Muscle layer of duodenum (tissue), 2 donors: ENCODE data around the gene EMSY.
"Not testable (repeated sequence)": the region's sequence is repeated elsewhere in the genome, so short reads cannot be mapped to it uniquely, and the experiment has no call there.

Experiments used
- H3K27ac ChIP-seq: one replicate; pipeline ENCODE4 v1.7.0; 2013; ENCODE audit warnings: mild to moderate bottlenecking, low read length
- H3K27me3 ChIP-seq: one replicate; pipeline ENCODE4 v1.7.0; 2013; ENCODE audit warnings: low read depth, mild to moderate bottlenecking, control low read depth, low read length
- H3K36me3 ChIP-seq, 2 donors: one replicate each; pipeline ENCODE4 v1.7.0; 2013; ENCODE audit warnings: low read length in 2 of 2, control low read depth in 1 of 2, mild to moderate bottlenecking in 1 of 2; ENCODE audit not compliant: insufficient read depth in 2 of 2, control insufficient read depth in 1 of 2
- H3K4me1 ChIP-seq, 2 donors: one replicate each; pipeline ENCODE4 v1.7.0; 2013; ENCODE audit warnings: low read length in 2 of 2, mild to moderate bottlenecking in 2 of 2, control low read depth in 1 of 2, moderate library complexity in 1 of 2; ENCODE audit not compliant: insufficient read depth in 2 of 2, control insufficient read depth in 1 of 2
- H3K4me3 ChIP-seq, 2 donors: one replicate each; pipeline ENCODE4 v1.7.0; 2013; ENCODE audit warnings: low read length in 2 of 2, low read depth in 1 of 2, mild to moderate bottlenecking in 1 of 2
- H3K9me3 ChIP-seq, 2 donors: one replicate each; pipeline ENCODE4 v1.7.0; 2013; ENCODE audit warnings: low read length in 2 of 2, control low read depth in 1 of 2, mild to moderate bottlenecking in 1 of 2; ENCODE audit not compliant: control insufficient read depth in 1 of 2
- donor health status: healthy.

Gene EMSY

DNA sequence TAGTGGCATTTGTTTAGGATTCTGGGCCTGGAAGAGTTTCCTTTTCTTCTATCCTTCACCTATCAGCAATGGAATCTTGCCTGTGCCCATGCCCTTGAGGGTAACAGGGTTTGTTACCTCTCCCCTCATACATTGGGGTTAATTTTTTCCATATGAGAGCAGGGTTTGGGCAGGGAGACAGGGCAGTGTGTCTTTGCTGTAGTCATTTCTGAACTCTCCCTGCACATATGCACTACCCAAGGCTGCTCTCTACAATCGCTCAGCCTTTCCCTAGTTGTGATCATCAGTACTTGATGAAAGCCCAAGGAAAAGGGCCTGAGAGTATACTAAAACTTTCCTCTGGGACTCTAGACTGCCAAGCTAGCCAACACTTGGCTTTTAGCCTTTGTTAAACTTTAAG lies 130.1 kb downstream of the EMSY start:
- H3K9me3 ChIP-seq: peaks cover 0 to 3% of the 10 kb centered on the region in 2 donors
- H3K27ac ChIP-seq: no peak overlapping the region
- peaks cover 5 to 20% of the 10 kb centered on the region in 2 donors for H3K4me1 ChIP-seq
- H3K27me3 ChIP-seq: no peaks in the 10 kb centered on the region
- H3K4me3 ChIP-seq: no peak overlapping the region
- no peaks in the 10 kb centered on the region for H3K36me3 ChIP-seq

- Histone ChIP-seq H3K27me3 (no peaks in the 10 kb centered on the region), H3K4me3 (no peak overlapping the region), H3K36me3 (no peaks in the 10 kb centered on the region), H3K27ac (peak overlapping the region; percentile 33), H3K4me1 (peaks cover 5 to 20% of the 10 kb centered on the region in 2 donors), H3K9me3 (no peaks in the 10 kb centered on the region)
These were observed 132.6 kb downstream of the EMSY start for GRCh38 chr11:76577226-76577920.

DNA sequence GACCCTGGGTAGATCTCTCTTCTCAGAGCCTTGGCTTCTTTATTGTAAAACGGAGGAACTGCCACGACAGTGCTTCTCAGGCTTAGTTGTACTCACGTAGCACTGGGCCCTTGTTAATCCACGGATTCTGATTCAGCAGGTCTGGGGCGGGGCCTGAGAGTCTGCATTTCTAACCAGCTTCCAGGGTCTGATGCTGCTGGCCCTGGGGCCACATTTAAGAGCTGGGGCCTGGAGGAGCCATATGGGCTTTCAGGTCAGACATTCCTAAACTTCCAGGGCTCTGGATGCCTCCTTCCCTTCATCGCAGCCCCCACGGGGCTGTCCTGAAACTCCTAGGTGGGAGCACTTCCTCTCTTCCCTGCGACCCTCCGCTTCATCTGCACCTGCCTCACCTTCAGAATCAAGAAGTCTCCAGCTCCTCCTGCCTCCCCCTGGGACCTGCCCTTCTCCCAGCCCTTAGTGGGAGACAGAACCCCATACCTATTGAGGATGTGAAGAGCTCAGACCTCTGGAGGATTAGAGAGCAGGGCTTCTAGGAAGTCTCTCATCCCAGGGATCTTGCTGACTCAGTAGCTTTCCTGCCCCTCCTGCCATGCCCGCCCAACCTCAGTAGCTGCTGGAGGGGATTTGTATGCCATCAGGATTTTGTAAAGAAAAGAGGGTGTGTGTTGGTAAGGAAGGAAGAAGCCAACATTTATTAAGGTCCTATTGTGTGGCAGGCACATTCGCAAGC lies 133.3 kb downstream of the EMSY start:
- Histone ChIP-seq H3K27ac (peak overlapping the region; percentile 33), H3K4me3 (no peak overlapping the region), H3K4me1 (peaks cover 5 to 20% of the 10 kb centered on the region in 2 donors)

DNA sequence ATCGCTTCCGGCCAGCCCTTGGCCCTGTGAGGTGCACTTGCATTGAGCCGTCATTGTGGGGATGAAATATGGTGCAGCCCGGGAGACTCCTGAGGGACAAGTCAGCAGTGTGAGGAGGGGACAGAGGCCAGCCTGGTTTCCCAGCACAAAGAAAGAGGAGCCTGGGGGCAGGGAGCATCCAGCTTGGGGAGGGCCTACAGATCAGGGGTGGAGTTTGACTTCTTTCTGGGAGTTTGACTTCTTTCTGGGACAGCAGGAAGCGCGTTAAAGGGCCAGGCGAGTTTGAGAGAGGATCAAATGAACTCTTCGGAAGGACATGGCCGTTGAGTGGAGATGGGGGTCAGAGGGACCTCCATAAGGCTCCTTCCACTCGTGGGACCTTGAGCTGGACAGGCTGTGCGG lies 133.8 kb downstream of the EMSY start:
- Histone ChIP-seq H3K27me3 (no peaks in the 10 kb centered on the region), H3K4me3 (no peak overlapping the region), H3K9me3 (no peaks in the 10 kb centered on the region), H3K27ac (peak overlapping the region; percentile 32), H3K36me3 (no peaks in the 10 kb centered on the region), H3K4me1 (peaks cover 5 to 20% of the 10 kb centered on the region in 2 donors)

More for the DNA sequence above, 133.3 kb downstream of the EMSY start:
- H3K36me3 ChIP-seq: no peaks in the 10 kb centered on the region
- no peaks in the 10 kb centered on the region for H3K9me3 ChIP-seq
- H3K27me3 ChIP-seq: no peaks in the 10 kb centered on the region

- H3K4me1 ChIP-seq: peaks cover 5 to 20% of the 10 kb centered on the region in 2 donors
- H3K36me3 ChIP-seq: no peaks in the 10 kb centered on the region
- no peak overlapping the region for H3K4me3 ChIP-seq
- no peaks in the 10 kb centered on the region for H3K9me3 ChIP-seq
- peak overlapping the region; percentile 56 for H3K27ac ChIP-seq
- no peaks in the 10 kb centered on the region for H3K27me3 ChIP-seq
These were observed 134.4 kb downstream of the EMSY start for GRCh38 chr11:76579056-76579751.

- H3K27ac ChIP-seq: peak overlapping the region; percentile 56
- no peaks in the 10 kb centered on the region for H3K36me3 ChIP-seq
- H3K4me1 ChIP-seq: peaks cover 5 to 20% of the 10 kb centered on the region in 2 donors
- H3K27me3 ChIP-seq: no peaks in the 10 kb centered on the region
- no peaks in the 10 kb centered on the region for H3K9me3 ChIP-seq
- H3K4me3 ChIP-seq: no peak overlapping the region
These were observed 134.9 kb downstream of the EMSY start for GRCh38 chr11:76579752-76580151.

- H3K4me3 ChIP-seq, H3K27me3 ChIP-seq, H3K27ac ChIP-seq, H3K36me3 ChIP-seq, H3K9me3 ChIP-seq, H3K4me1 ChIP-seq: not testable (repeated sequence)
These were observed 137.7 kb downstream of the EMSY start for GRCh38 chr11:76582471-76582870.

DNA sequence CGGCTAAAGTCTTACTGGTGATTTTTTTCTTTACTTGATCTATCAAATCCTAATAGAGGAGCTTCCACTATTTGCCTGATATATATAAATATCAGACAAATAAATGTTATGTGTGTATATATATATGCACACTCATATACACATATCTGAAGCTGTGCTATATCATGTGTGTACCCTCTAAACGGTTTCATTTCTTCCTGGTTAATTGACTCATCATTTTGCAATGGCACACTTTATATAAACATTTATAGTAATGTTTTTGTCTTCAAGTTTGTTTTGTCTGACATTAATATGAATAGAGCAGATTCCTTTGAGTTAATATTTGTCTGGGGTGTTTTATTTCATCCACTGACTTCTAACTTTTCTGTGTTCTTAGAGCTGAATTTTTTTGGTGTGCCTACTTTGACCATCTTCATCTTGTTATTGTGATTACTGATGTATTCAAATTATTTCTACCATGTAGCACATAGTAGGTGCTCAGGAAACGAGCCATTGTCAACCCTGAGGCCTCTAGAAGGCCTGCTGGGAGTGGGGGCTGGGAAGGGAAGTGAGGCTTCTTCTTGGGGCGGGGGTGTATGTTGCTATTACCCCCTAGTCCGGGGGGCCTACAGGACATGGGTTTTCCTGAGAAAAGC lies 143.1 kb downstream of the EMSY start:
- Histone ChIP-seq H3K4me3 (no peak overlapping the region), H3K9me3 (no peaks in the 10 kb centered on the region), H3K4me1 (no peaks in the 10 kb centered on the region), H3K36me3 (no peaks in the 10 kb centered on the region), H3K27ac (peak overlapping the region; percentile 68), H3K27me3 (no peaks in the 10 kb centered on the region)

GRCh38 chr11:76588455-76589325 lies 143.9 kb downstream of the EMSY start:
- no peak overlapping the region for H3K4me3 ChIP-seq
- H3K4me1 ChIP-seq: no peaks in the 10 kb centered on the region
- H3K9me3 ChIP-seq: no peaks in the 10 kb centered on the region
- H3K36me3 ChIP-seq: no peaks in the 10 kb centered on the region
- H3K27ac ChIP-seq: peak overlapping the region; percentile 68
- H3K27me3 ChIP-seq: no peaks in the 10 kb centered on the region

- H3K27me3 ChIP-seq: no peaks in the 10 kb centered on the region
- no peaks in the 10 kb centered on the region for H3K4me1 ChIP-seq
- no peak overlapping the region for H3K4me3 ChIP-seq
- no peak overlapping the region for H3K27ac ChIP-seq
- H3K9me3 ChIP-seq: no peaks in the 10 kb centered on the region
- H3K36me3 ChIP-seq: no peaks in the 10 kb centered on the region
These were observed 144.7 kb downstream of the EMSY start for GRCh38 chr11:76589477-76589876.
